GM12891 (cell line): ENCODE data around the gene ENAH.

Experiments used
- POLR2A ChIP-seq: IDR thresholded peaks from 2 replicates; pipeline ENCODE4 v1.6.1; 2011; ENCODE audit warnings: low read depth, low read length, control low read depth
- POLR2AphosphoS5 ChIP-seq: IDR thresholded peaks from 2 replicates; pipeline ENCODE4 v1.6.1; 2011; ENCODE audit warnings: low read depth, low read length, control low read depth
- POU2F2 ChIP-seq: IDR thresholded peaks from 2 replicates; pipeline ENCODE4 v1.6.1; 2011; ENCODE audit warnings: low read depth, mild to moderate bottlenecking, control low read depth, low read length, moderate library complexity
- SPI1 ChIP-seq: IDR thresholded peaks from 2 replicates; pipeline ENCODE4 v1.6.1; 2011; ENCODE audit warnings: low read depth, low read length, control low read depth
- TAF1 ChIP-seq: IDR thresholded peaks from 2 replicates; pipeline ENCODE4 v1.6.1; 2011; ENCODE audit warnings: low read depth, low read length, control low read depth

- TF ChIP-seq POLR2A (no peak), POLR2AphosphoS5 (no peak), TAF1 (no peak), POU2F2 (no peak), SPI1 (no peak)
These were observed 119.7 kb downstream of the ENAH start for GRCh38 chr1:225533238-225533637.
